Activated CD8-positive, alpha-beta memory T cell treated with anti-CD3 and anti-CD28 coated beads, Interleukin-2, amount 50 U/mL, for 1 hour (primary cell): ENCODE measurements around the gene TK2.
"Not testable (repeated sequence)": the region's sequence is repeated elsewhere in the genome, so short reads cannot be mapped to it uniquely, and the experiment has no call there.

Source experiments
- DNase-seq: peaks from one replicate; pipeline ENCODE4 v3.0.0-alpha.2; 2020; ENCODE audit errors: extremely low read depth

TK2 gene

DNA sequence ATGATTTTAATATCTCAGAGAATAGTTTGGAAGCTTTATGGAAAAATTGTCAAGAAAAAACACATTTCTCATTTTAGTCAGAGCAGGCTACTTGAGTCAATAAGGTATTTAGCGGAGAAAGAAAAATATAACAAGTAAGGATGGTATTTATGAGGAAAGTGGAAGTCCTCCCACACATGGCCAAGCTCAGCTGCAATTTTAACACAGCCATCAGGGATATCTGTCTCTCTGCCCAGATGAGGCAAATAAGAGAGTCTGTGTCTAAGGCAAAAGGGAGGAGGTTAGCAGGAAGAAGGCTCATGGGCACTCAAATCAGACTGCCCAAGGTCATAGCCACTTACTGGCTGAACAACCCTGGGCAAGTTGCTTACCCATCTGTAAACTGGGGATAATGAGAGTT is 24.2 kb upstream of the TK2 start:
- DNase-seq, result no peak

GRCh38 chr16:66572356-66572755 is 22.4 kb upstream of the TK2 start:
- no peak for DNase-seq

DNA sequence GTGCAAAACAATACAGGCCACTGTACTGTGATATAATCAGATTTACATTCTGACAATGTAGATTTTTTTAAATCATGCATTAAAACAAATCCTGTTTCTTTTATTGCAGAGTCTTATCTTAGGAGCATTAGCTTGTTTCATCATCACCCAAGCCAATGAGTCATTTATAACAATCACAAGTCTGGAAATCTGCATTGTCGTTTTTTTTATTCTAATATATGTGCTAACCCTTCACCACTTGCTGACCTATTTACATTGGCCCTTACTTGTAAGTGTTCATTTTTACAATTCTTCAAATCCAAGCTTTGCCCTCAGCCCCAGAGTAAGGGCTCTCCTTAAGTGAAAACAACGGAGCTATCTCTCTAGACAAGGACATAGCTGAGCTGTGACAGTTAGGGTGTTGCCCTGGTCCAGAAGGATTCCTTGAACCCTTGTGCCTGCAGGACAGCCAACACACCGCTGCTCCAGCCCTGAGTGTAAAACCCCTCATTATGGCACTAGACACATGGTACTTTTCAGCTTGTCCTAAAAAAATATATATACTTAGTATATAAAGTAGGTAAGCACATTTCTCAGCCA is 20.0 kb upstream of the TK2 start:
- DNase-seq, result no peak

GRCh38 chr16:66569131-66569530 is 19.2 kb upstream of the TK2 start:
- DNase-seq, result no peak

DNA sequence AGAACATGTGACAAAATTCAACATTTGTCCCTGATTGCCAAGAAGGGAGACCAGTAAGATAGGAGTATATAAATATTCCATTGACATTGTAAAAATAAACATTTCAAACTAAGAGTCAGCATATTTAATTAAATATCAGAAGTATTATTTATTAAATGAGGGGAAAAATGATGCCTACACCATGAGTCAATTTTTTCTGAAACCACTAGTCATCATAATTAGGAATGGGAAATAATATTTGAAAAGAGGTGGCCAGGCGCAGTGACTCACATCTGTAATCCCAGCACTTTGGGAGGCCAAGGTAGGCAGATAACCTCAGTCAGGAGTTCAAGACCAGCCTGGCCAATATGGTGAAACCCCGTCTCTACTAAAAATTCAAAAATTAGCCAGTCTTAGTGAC is 18.4 kb upstream of the TK2 start:
- DNase-seq, result no peak

DNA sequence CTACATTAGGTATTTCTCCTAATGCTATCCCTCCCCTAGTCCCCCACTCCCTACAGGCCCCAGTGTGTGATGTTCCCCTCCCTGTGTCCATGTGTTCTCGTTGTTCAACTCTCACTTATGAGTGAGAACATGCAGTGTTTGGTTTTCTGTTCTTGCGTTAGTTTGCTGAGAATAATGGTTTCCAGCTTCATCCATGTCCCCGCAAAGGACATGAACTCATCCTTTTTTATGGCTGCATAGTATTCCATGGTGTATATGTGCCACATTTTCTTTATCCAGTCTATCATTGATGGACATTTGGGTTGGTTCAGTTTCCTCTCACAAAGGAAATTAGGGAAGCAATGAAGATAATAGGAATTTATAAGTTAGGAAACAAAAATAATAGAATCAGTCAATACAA is 17.3 kb upstream of the TK2 start:
- DNase-seq, result not testable (repeated sequence)

GRCh38 chr16:66566051-66566901 is 16.4 kb upstream of the TK2 start, which contains the start of gene CMTM1:
TSS of gene CMTM1 (plus strand) at chr16:66566439. CDS start at chr16:66566514, 75 bp downstream.
- no peak for DNase-seq

- no peak for DNase-seq
These were observed 13.8 kb upstream of the TK2 start for GRCh38 chr16:66563574-66564334.

DNA sequence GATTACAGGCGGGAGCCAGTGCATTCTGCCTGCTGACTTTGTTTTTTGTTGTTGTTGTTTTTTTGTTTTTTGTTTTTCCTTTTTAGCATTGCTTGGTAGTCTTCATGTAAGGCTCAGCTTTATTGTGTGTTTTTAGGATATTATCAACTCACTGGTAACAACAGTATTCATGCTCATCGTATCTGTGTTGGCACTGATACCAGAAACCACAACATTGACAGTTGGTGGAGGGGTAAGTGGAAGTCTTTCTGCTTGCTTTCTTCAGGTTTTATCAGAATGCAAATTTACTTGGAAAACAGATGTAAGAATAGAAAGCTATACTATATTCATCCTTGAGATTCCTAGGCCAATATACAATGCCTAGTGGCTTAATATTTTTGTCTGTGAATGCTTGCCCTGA is 13.1 kb upstream of the TK2 start:
- no peak for DNase-seq

GRCh38 chr16:66562409-66562808 is 12.5 kb upstream of the TK2 start:
- DNase-seq, result no peak

DNA sequence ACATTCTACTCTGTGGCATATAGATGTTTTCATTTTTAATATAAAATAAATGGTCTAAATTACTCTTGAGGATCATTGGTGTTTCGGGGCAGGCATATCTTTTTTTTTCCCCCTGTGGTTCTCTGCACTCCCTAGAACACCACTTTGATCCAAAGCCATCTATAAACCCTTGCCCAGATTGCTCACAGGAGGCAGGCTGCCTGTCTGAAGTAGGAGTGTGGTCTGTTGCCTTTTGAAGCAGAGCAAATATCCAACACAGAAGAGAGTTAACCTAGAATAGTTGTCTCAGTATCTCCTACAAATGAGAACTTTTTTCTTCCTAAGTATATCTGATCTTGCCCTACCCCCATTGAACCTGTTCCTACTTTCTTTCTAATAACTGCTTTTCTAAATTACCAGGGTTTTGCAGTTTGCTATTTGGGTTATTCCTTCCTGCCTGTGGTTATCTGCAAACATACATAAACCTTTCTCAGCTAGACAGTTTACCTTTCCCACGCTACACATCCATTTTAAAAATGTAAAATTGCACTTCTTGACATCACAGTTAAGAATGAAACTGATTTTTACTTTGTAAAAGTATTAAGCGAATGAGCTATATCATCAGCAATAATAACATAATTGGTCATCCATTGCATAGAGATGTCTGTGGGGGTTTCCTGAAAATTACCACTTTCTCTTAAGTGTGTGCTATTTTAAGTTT is 11.6 kb upstream of the TK2 start:
- no peak for DNase-seq

DNA sequence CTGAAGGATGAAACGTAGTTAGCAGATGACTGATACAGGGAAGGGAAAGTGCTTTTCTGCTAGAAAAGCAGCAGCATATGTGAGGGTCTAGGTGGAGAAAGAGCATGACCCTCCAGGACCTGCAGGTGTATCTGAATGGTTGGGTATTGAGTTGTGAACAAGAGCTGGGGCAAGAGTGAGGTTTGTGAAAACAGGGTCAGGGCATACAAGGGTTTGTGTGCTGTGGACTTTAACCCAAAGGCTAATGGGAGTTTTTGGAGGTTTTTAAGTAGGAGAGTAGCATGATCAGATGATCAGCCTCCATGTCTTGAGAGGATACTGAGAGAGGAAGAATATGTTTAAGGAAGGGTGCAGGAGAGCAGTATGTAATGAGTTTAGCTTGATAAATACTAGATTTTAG is 10.2 kb upstream of the TK2 start:
- DNase-seq, result no peak

GRCh38 chr16:66554495-66554894 is 4.6 kb upstream of the TK2 start:
- DNase-seq, result no peak

DNA sequence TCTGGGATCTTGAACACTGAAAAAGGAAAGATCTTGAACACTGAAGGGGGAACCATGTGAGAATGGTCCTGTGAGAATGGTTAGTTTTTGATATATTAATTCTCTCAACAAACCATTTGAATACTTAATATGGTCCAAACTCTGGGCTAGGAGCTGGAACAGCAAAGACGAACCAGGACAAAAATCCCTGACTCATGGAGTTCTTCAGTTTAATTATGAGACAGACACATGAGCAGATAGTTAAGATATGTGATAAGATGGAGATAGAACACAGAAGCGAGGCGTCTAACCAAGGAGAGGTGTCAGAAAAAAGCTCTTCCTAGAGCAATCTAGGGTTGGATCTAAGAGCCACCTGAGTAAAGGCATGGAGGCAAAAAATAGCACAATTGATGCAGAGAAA is 4.1 kb upstream of the TK2 start:
- DNase-seq, result no peak

DNA sequence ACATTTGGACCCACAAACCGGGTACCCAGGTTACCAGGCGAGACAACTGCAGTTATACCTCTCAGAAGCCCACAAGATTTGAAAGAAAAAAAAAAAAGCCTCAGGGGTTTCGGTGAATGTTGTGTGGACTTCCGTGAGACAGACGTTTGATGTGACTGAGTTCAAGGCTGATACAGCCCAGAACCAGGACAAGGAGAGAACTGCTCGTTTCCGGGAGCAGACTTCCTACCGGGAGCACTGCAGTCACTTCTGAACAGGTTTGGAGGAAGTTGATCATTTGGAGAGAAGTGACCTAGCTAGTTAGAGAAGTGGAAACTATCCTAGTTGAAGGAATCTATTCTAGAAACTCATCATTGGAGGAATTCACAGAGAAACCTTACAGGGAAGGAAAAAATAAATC is 3.3 kb upstream of the TK2 start:
- no peak for DNase-seq

GRCh38 chr16:66552286-66553177 is 2.6 kb upstream of the TK2 start, which contains the start of gene CKLF:
TSS of gene CKLF (plus strand) at chr16:66552576. CDS start at chr16:66552716, 140 bp downstream.
- peak; percentile 65 for DNase-seq

DNA sequence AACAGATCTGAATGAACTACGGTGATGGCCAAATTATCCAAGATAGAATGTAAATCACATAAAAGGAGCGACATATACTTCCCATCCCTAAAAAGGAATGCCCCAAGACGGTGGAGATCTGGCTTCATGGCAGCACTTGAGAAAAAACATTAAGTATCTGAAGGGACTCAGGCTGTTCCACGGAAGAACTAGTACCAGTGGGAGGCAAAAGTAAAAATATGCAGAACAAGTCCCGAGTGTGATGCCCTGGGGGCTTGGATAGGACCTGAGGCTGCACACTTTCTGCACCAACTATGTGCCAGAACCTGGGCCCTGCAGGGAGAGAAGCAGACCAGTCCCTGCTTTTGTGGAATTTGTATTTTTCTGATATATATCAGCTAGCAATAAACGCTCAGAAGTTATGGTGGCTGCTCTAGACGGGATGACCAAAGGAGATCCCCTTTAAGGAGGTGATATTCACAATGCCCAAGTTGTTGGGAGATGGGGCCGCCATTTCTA is 1.9 kb upstream of the TK2 start:
- no peak for DNase-seq

- DNase-seq, result peak; percentile 27
These were observed 1.4 kb upstream of the TK2 start for GRCh38 chr16:66551348-66551759.

DNA sequence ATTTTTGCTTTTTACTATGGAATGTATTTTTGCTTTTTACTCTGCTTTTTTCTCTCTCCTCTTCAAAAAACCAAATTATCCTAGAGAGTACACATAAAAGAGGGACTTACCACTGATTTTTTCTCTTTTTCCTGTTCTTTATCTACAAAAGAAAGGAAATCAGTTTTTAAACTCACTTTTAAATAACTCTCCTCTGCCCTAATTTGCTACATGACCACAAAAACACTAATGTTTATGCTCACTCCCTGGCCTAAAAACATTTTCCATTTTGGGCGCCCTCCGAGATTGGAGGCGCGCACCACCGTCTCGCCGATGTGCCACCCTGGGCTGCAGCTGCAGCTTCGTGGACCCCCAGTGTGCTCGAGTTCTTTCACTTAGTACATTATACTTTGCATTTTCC is 1.1 kb downstream of the TK2 start:
- no peak for DNase-seq

DNA sequence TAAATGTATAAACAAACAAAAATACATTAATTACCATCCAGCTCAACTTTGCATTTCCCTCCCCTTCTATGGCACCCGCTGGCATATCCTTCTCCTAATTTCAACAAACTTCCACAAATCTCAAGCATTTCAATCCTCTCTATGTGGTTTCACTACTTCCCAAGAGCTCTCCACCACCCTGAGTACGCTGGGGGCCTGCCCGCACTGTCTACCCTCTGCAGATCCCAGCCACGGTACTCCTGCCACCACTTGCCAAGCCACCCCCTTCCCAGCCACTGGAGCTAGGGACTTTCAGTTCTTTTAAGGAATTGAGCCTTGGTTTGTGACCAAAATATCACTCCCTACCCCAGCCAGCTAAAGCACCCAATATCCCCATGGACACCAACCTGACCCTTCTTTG is 1.9 kb downstream of the TK2 start:
- DNase-seq, result no peak
